ENCODE results near the gene ABLIM3.

Gene ABLIM3

DNA sequence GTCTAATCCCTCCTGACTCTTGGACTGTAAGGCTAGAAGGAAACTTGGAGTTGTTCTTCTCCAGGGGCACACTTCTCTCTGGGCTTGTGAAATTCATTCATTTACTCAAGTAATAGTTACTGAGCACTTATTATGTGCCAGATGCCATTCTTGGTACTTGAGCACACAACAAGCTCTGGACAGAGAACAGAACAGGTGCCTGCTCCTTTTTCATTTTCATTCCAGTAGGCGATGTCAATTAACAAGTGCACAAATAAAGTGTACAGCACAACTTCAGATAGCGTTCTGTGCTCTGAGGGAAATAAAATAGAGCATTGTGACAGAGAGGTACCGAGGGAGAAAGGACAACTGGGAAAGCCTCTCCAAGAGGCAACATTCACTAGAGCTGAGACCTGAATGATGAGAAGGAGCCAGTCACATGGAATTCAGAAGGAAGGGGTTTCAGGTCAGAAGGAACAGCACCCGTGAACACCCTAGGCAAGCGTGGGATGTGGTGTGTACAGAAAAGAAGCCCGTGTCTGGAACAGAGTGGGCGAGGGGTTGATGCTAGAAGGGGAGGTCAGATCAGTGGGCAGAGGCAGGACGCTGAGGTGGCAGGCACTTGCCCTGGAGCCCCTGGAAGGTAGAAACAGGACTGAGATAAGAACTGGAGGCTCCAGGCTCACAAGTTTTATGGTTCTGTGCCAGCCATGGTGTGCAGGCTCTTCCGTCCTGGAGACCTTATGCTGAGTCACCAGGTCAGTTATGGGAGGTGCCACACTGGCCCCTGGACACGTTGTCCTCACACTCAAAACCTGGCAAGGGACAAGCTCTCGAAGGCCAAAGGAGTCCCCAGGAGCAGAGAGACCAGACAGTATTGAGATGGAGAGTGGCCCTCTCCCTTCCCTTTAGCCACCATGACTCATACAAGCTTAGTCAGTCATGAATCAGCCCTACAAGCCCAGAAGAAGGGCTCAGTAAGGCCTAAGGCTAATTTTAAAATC lies 7.2 kb upstream of the ABLIM3 start:
- peak; percentile 82 for DNase-seq

DNA sequence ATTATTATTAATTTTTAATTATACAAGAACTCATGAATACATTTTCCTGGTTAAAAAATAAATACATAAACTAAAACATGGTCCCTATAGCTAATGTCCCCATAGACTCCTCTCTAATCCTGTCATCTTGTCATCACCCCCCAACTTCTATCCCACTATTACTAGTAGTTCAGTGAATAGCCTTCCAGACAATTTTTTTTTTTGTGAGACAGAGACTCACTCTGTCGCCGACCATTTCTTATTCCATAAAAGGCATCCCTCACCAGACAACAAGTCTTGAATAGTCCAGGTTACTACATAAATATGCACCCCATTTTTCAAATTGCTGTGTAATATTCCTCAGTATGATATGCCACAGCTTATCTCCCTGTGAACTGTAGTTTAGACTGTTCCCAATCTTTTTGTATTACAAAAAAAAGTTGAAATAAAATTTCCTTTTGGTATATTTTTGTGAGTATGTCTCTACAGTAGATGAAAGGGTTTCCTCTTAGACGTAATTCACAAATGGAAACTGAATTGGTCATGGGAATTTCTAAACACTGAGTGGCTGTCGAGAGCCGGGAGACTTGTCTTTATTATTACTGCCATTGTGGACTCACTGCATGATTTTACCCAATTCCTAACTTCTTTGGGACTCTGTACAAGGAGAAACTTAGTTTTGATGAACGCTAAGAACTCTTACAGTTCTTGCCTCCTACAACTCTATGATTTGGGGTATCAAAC lies 6.4 kb upstream of the ABLIM3 start:
- DNase-seq = peak; percentile 35

GRCh38 chr5:149135536-149136201 lies 5.6 kb upstream of the ABLIM3 start:
- DNase-seq = peak; percentile 74

DNA sequence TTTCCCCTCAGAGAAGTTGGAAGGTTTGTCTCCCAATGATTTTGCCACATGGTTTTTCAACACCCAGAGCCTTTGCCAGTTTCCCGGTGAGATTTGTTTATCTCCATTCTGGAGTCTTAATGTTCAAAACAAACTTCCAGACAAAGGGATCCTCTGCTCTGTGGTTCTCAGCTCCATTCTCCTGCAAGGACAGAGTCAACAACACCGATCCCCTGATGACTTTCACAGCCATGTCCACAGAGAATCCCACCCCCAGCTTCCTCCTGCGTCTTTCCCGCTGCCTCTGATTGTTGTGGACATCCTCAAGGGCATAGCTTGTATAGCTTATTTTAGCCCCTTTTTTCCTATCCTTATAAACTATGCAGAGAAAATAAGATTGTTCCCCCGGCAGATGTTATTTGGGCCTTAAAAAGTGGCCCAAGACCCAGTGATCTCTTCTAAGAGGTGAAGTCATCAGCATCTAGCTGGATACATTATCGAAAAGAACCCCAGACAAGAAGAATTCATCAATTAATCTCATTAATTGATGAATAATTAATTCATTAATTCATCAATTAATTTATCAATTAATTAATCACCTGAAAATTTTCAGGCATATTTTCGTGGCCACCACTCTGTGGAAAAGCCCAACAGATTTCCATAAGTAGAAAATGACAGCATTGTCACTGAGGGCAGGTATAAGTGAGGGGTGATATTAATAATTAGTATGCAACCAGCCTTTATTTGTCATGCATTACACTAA lies 2.9 kb upstream of the ABLIM3 start:
- no peak for DNase-seq

DNA sequence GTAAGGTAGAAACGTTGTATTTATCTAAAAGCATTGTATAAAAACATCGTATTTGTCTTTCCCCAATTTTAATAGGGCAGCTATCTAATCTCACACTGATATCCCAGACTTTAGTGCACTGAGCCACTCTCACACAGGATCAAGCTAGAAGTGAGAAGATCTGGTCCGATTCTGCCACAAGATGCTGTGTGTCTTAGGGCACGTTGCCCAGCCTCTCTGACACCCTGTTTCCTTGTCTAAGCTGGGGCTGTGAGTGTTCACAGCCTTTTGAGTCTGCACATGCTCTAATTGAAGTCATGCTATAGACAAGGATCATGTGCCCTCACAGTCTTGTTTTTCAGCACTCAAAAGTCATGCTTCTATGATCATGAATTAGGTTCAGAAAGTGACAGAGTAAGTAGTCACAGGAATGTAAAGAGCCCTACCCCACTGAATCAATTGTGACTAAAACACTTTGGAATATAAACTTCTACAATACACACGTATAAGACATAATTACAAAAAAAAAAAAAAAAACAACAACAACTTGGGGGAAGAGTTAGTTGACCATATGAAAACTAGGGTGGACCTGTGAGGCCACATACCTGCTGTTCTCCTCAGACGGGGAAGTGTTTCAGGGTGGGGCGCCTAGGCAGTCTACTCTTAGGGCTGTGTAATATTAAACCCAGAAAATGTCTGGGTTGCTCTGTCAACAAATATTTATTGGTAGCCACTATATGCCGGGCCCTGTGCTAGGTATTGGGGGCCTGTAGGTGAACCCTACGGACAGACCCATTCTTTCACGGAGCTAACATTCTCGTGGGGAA lies 893 bp upstream of the ABLIM3 start:
- no peak for DNase-seq

GRCh38 chr5:149141957-149142851 lies 911 bp downstream of the ABLIM3 start:
- no peak for DNase-seq

DNA sequence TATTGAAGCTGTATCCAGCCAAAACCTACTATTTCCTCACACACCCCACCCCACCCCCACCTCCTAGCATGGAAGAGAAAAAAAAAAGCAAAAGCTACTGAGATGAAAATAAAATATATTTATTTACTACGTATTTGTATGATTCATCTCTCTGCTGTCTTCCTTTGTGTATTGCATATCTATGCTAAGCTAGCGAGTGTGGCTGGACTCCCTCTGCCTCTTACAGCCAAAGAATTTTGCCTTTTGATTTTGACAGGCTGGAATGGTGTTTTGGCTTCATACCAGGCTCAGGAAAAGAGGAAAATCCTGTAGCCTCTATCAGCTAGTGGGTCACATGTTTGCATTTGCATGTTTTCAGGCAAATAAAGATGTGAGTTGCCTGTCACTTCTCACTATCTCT lies 2.2 kb downstream of the ABLIM3 start:
- DNase-seq = peak; percentile 85

GRCh38 chr5:149144637-149145036 lies 3.3 kb downstream of the ABLIM3 start:
- no peak for DNase-seq

DNA sequence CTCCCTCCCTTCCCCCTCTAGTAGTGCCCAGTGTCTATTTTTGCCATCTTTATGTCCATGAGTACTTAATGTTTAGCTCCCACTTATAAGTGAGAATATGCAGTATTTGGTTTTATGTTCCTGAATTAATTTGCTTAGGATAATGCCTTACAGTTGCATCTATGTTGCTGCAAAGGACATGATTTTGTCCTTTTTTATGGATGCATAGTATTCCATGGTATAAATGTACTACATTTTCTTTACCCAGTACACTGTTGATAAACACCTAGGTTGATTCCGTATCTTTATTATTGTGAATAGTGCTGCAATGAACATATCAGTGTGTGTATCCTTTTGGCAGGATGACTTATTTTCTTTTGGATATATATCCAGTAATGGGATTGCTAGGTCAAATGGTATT lies 3.8 kb downstream of the ABLIM3 start:
- no peak for DNase-seq

GRCh38 chr5:149147676-149148075 lies 6.4 kb downstream of the ABLIM3 start:
- DNase-seq = no peak

GRCh38 chr5:149149942-149150341 lies 8.6 kb downstream of the ABLIM3 start:
- no peak for DNase-seq

GRCh38 chr5:149150457-149150856 lies 9.2 kb downstream of the ABLIM3 start:
- DNase-seq = no peak

GRCh38 chr5:149151717-149152116 lies 10.4 kb downstream of the ABLIM3 start:
- DNase-seq = no peak

DNA sequence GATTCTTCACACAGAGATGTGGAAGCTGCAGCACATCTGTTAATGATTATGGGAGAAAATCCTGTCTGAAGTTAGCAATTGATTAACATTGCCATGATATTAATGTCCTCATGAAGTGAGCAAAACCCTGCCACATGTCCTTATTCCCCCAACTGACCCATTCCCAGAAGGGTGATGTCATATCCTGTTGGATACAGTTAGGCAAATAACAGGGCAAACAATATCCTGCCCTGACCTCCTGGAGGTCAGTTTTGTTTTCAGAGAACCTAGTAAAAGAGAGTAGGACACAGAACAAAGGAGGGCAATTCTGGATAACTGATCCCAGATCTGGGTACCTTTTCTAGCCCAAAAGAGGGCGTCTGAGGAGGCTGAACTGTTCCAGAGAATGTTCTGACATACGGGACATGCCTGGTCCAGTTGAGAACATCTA lies 11.0 kb downstream of the ABLIM3 start:
- peak; percentile 70 for DNase-seq

- DNase-seq = no peak
These were observed 12.0 kb downstream of the ABLIM3 start for GRCh38 chr5:149153193-149153750.

GRCh38 chr5:149153751-149154610 lies 12.7 kb downstream of the ABLIM3 start:
- peak; percentile 62 for DNase-seq

GRCh38 chr5:149154650-149155049 lies 13.4 kb downstream of the ABLIM3 start:
- no peak for DNase-seq

GRCh38 chr5:149156435-149157083 lies 15.3 kb downstream of the ABLIM3 start:
- DNase-seq = no peak
